Stomach (tissue), 9 donors: ENCODE results near the gene BMP7. TPM values are rescaled to one million over a fixed set of nuclear protein-coding genes. Genes with fewer than 3 reads are reported as not detected.

Source experiments
- DNase-seq, 2 donors: peaks; one replicate each; pipeline versions ENCODE4 v3.0.0 to v3.0.0-alpha.2; 2013 to 2019
- H3K27ac ChIP-seq, 5 donors: fragments of 200-600 bp in 4 of 5; sonication (generic) in 4 of 5; one replicate each; pipeline ENCODE4 v1.5.1; 2013 to 2019; ENCODE audit warnings: mild to moderate bottlenecking in 1 of 5, moderate library complexity in 1 of 5
- H3K27me3 ChIP-seq, 3 donors: fragments of 200-600 bp; sonication (generic); one replicate each; pipeline ENCODE4 v1.5.1; 2017 to 2019; ENCODE audit warnings: mixed run types in 1 of 3
- H3K36me3 ChIP-seq, 4 donors: fragments of 200-600 bp; sonication (generic); 1 replicate in 3 of 4; 2 replicates in 1 of 4; pipeline ENCODE4 v1.5.1; 2016 to 2019
- H3K4me1 ChIP-seq, 4 donors: fragments of 200-600 bp; sonication (generic); one replicate each; pipeline ENCODE4 v1.5.1; 2016 to 2019
- H3K4me3 ChIP-seq, 4 donors: fragments of 200-600 bp; sonication (generic) in 3 of 4; one replicate each; pipeline ENCODE4 v1.5.1; 2016 to 2019; ENCODE audit warnings: mild to moderate bottlenecking in 1 of 4
- H3K9me3 ChIP-seq, 4 donors: fragments of 200-600 bp; sonication (generic); one replicate each; pipeline ENCODE4 v1.5.1; 2016 to 2019
- EP300 ChIP-seq: sonication (generic); formaldehyde crosslinking; IDR thresholded peaks from one replicate; pipeline ENCODE4 v1.6.1; 2017; ENCODE audit warnings: antibody characterized with exemption
- POLR2A ChIP-seq, 4 donors: fragments of 450-650 bp; IDR thresholded peaks; one replicate each; pipeline ENCODE4 v1.6.1; 2016; ENCODE audit warnings: antibody characterized with exemption in 4 of 4, control low read depth in 2 of 4, mild to moderate bottlenecking in 1 of 4, moderate library complexity in 1 of 4
- POLR2AphosphoS5 ChIP-seq, 3 donors: sonication (generic); formaldehyde crosslinking; IDR thresholded peaks; one replicate each; pipeline ENCODE4 v1.6.1; 2016; ENCODE audit warnings: antibody characterized with exemption in 3 of 3
- WGBS, 5 donors: extraction: QIAGEN DNeasy Blood & Tissue Kit in 3 of 5; methylation state at CpG; one replicate each; pipeline versions ENCODE4 v1.1.5 to v1.1.7; 2013 to 2018; 5-methylcytosine and 5-hydroxymethylcytosine counted together
- intact Hi-C: fragments of 100-400 bp; cut with DNase I; formaldehyde crosslinking; loops from one replicate; pipeline ENCODE4 v1.15.1; 2023; ENCODE audit warnings: low total_unique reads
- polyA plus RNA-seq, 3 donors: library from polyadenylated mRNA; stranded (reverse); fragments of 200-250 nt; gene quantifications; one replicate each; pipeline ENCODE4 v1.2.3, GENCODE V29; 2013
- total RNA-seq, 5 donors: library from RNA; depleted of rRNA; stranded (reverse); fragments of >200 nt; gene quantifications; one replicate each; pipeline versions ENCODE4 v1.1.0 to v1.2.3, GENCODE V29; 2014 to 2016
- TF ChIP-seq, protein P1 (sequence below), 7 experiments: fragments of 450-650 bp in 4 of 7; fragments of 200-600 bp in 3 of 7; sonication (generic) in 3 of 7; IDR thresholded peaks; one replicate each; pipeline ENCODE4 v1.5.1; 2016 to 2019; ENCODE audit warnings: antibody characterized with exemption in 7 of 7, control low read depth in 2 of 7, mild to moderate bottlenecking in 1 of 7
- donor health status: healthy with polysubstance abuse.
- donor health status: Bipolar disorder and iron deficiency.
- donor health status: healthy.

The BMP7 gene
- total and polyA plus RNA-seq, 8 donors = under 0.01 to 11.0 (median 2.4) TPM

DNA sequence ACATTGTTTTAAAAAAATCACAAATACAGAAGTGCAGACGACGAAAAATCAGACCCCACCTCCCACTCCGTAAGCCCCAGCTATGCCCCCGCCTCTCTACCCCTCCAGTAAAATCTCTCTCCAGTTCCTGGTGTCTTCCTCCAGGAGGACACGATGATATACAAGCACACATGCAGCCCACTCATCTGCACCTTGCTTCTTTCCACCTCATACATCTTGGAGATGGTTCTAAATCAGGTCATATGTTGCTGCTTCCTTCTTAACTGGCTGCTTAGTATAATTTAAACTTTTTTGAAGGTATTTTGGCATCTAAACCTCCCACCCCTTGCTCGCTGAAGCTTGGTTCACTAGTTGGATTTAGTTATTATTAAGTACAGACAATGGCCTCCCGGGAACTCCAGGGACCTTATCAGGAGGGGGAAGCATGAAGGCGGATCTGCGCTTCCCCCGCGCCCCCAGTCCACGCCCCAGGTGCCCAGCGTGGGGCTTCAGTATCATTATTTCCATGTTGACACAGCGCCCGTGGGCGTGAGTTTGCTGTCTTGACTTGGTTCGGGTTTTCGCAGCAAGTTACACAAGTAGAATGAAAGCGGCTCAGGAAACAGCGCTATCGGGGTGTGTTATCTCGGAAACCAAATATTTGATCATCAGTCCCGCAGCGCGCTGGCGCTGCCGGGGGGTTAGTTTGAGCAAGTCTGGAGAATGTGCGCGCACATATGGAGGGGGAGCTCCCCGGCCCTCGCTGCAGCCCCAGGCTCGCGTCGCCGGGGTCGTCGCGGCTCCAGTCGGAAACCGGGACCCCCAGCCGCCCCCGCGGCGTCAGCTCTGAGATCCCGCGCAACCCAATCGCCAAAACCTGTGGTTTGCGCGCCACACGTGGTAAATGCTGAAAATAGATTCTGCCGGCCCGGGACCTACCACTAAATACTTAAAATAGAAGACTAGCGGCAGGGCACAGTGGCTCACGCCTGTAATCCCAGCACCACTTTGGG lies 2.3 kb downstream of the BMP7 start:
- TF ChIP-seq EP300 (no peak), POLR2AphosphoS5 (IDR thresholded peaks at IDR 0.05) (no peak), POLR2A (IDR thresholded peaks at IDR 0.05) (no peak)
- TF ChIP-seq, protein P1, sequence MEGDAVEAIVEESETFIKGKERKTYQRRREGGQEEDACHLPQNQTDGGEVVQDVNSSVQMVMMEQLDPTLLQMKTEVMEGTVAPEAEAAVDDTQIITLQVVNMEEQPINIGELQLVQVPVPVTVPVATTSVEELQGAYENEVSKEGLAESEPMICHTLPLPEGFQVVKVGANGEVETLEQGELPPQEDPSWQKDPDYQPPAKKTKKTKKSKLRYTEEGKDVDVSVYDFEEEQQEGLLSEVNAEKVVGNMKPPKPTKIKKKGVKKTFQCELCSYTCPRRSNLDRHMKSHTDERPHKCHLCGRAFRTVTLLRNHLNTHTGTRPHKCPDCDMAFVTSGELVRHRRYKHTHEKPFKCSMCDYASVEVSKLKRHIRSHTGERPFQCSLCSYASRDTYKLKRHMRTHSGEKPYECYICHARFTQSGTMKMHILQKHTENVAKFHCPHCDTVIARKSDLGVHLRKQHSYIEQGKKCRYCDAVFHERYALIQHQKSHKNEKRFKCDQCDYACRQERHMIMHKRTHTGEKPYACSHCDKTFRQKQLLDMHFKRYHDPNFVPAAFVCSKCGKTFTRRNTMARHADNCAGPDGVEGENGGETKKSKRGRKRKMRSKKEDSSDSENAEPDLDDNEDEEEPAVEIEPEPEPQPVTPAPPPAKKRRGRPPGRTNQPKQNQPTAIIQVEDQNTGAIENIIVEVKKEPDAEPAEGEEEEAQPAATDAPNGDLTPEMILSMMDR (IDR thresholded peaks at IDR 0.05) = no peak
- intact Hi-C loops = no loop called here
- Histone ChIP-seq H3K4me3 (peak overlapping the region; percentile 32 to 54 (median 46)), H3K27ac (peak overlapping the region in 4 of 5 donors; percentile 1 to 64 (median 39)), H3K4me1 (peaks cover 27 to 62% (median 51%) of the 10 kb centered on the region in 4 donors), H3K27me3 (peaks cover 0 to 100% (median 51%) of the 10 kb centered on the region in 3 donors), H3K36me3 (no peaks in the 10 kb centered on the region), H3K9me3 (no peaks in the 10 kb centered on the region)
- peak; percentile 73 to 82 for DNase-seq
- whole genome bisulfite sequencing, 5 donors = 9 to 15% (median 10%) methylated on average over 49 to 54 of the region's 54 CpGs

GRCh38 chr20:57262784-57263609 lies 3.4 kb downstream of the BMP7 start:
- TF ChIP-seq POLR2A (IDR thresholded peaks at IDR 0.05) = no peak
- no peak for TF ChIP-seq POLR2AphosphoS5 (IDR thresholded peaks at IDR 0.05)
- no peak for TF ChIP-seq EP300
- TF ChIP-seq, protein P1 (IDR thresholded peaks at IDR 0.05) = no peak
- Histone ChIP-seq H3K27ac (no peak overlapping the region), H3K9me3 (no peaks in the 10 kb centered on the region), H3K27me3 (peaks cover 0 to 100% (median 51%) of the 10 kb centered on the region in 3 donors), H3K4me1 (peaks cover 27 to 68% (median 53%) of the 10 kb centered on the region in 4 donors), H3K4me3 (no peak overlapping the region), H3K36me3 (no peaks in the 10 kb centered on the region)
- DNase-seq = peak in 1 of 2 donors; percentile 38
- intact Hi-C loops = no loop called here
- 37 to 50% (median 49%) methylated on average over 8 to 10 of the region's 10 CpGs for WGBS, 5 donors

GRCh38 chr20:57262301-57262700 lies 4.1 kb downstream of the BMP7 start:
- Histone ChIP-seq H3K4me1 (peaks cover 27 to 68% (median 53%) of the 10 kb centered on the region in 4 donors), H3K4me3 (no peak overlapping the region), H3K27me3 (peaks cover 0 to 95% (median 48%) of the 10 kb centered on the region in 3 donors), H3K27ac (no peak overlapping the region), H3K9me3 (no peaks in the 10 kb centered on the region), H3K36me3 (no peaks in the 10 kb centered on the region)
- WGBS, 5 donors = 64 to 82% (median 77%) methylated on average over 10 of the region's 10 CpGs
- TF ChIP-seq, protein P1 (IDR thresholded peaks at IDR 0.05) = no peak
- TF ChIP-seq POLR2A (IDR thresholded peaks at IDR 0.05) (no peak), POLR2AphosphoS5 (IDR thresholded peaks at IDR 0.05) (no peak), EP300 (no peak)
- no peak for DNase-seq
- intact Hi-C loops = no loop called here
